HG03558 (cell line): ENCODE data around the gene SOCS7.

ENCODE experiments used
- ATAC-seq: cut with Tn5 transposase; IDR thresholded peaks from one replicate; pipeline ENCODE4 v1.9.1; 2021; ENCODE audit warnings: moderate number of reproducible peaks; ENCODE audit not compliant: unreplicated experiment; ENCODE audit errors: extremely low read depth

Gene SOCS7

DNA sequence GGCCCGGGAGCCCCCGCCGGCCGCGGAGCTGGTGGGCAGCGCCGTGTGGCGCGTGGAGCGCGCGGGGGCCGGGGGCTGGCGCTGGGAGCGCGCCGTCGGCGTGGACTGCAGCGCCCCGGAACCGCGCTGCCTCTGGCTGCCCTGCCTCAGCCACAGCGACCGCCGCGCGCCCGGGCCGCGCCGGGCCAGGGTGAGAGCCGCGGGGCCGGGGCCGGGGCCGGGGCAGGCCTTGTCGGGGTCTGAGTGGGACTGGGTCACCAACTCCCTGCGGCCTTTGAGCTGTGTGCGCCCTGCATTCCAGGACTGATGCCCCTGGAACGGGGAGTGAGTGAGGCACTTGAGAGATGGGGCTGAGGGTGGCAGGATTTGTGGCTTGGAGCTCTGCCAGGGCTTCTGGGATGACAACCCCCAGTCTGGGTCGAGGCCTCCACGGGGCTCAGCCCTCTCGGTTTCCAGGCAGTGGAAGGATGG, 102.3 kb downstream of the SOCS7 start:
- ATAC-seq: no peak

DNA sequence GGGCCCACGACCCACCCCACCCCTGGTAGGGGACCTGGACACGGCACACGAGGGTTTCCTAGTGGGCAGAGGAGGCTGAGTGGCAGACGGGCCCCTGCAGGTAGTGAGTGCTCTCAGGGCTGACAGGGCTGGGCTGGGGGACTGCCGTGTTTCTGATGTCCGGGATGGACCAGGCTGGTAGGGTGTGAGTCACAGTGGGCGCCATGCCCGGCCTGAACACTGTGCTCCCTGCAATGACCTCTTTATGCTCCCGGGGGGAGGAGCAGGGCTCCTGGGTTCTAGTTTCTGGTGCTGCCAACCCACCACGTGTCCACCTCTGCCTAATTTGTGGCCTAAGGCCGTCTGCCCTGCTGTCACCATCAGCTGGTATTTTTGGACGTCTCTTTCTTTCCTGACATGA, 102.9 kb downstream of the SOCS7 start:
- no peak for ATAC-seq
